ENCODE measurements around the gene WLS.

Gene WLS

GRCh38 chr1:68232289-68233148, at the start of gene WLS:
TSS of gene WLS (minus strand) at chr1:68232523. CDS start at chr1:68232299, 224 bp downstream.
- no peak for TF ChIP-seq GATA3 (IDR thresholded peaks at IDR 0.05; ENCODE audit: low read depth, low read length)
- TF ChIP-seq GATA2 (IDR thresholded peaks at IDR 0.05; ENCODE audit: low read depth, low read length): no peak

GRCh38 chr1:68280286-68280685, 48.0 kb upstream of the WLS start:
- no peak for TF ChIP-seq GATA2 (IDR thresholded peaks at IDR 0.05; ENCODE audit: low read depth, low read length)
- TF ChIP-seq GATA3 (IDR thresholded peaks at IDR 0.05; ENCODE audit: low read depth, low read length): no peak

GRCh38 chr1:68279846-68280245, 47.5 kb upstream of the WLS start:
- TF ChIP-seq GATA3 (IDR thresholded peaks at IDR 0.05; ENCODE audit: low read depth, low read length): no peak
- TF ChIP-seq GATA2 (IDR thresholded peaks at IDR 0.05; ENCODE audit: low read depth, low read length): no peak

- TF ChIP-seq GATA2 (IDR thresholded peaks at IDR 0.05; ENCODE audit: low read depth, low read length) (no peak), GATA3 (IDR thresholded peaks at IDR 0.05; ENCODE audit: low read depth, low read length) (no peak)
Measured at GRCh38 chr1:68278221-68278620, 45.9 kb upstream of the WLS start.

GRCh38 chr1:68276448-68276847, 44.1 kb upstream of the WLS start:
- TF ChIP-seq GATA2 (IDR thresholded peaks at IDR 0.05; ENCODE audit: low read depth, low read length) (no peak), GATA3 (IDR thresholded peaks at IDR 0.05; ENCODE audit: low read depth, low read length) (no peak)

- TF ChIP-seq GATA3 (IDR thresholded peaks at IDR 0.05; ENCODE audit: low read depth, low read length) (no peak), GATA2 (IDR thresholded peaks at IDR 0.05; ENCODE audit: low read depth, low read length) (no peak)
Measured at GRCh38 chr1:68273530-68273929, 41.2 kb upstream of the WLS start.

GRCh38 chr1:68271596-68271995, 39.3 kb upstream of the WLS start:
- TF ChIP-seq GATA2 (IDR thresholded peaks at IDR 0.05; ENCODE audit: low read depth, low read length) (no peak), GATA3 (IDR thresholded peaks at IDR 0.05; ENCODE audit: low read depth, low read length) (no peak)

- TF ChIP-seq GATA3 (IDR thresholded peaks at IDR 0.05; ENCODE audit: low read depth, low read length): no peak
Measured at GRCh38 chr1:68270951-68271350, 38.6 kb upstream of the WLS start.

- TF ChIP-seq GATA2 (IDR thresholded peaks at IDR 0.05; ENCODE audit: low read depth, low read length) (no peak), GATA3 (IDR thresholded peaks at IDR 0.05; ENCODE audit: low read depth, low read length) (no peak)
Measured at GRCh38 chr1:68269637-68270430, 37.5 kb upstream of the WLS start.

GRCh38 chr1:68268896-68269483, 36.7 kb upstream of the WLS start:
- TF ChIP-seq GATA2 (IDR thresholded peaks at IDR 0.05; ENCODE audit: low read depth, low read length) (no peak), GATA3 (IDR thresholded peaks at IDR 0.05; ENCODE audit: low read depth, low read length) (no peak)

- TF ChIP-seq GATA2 (IDR thresholded peaks at IDR 0.05; ENCODE audit: low read depth, low read length) (no peak), GATA3 (IDR thresholded peaks at IDR 0.05; ENCODE audit: low read depth, low read length) (no peak)
Measured at GRCh38 chr1:68255301-68255700, 23.0 kb upstream of the WLS start.

- no peak for TF ChIP-seq GATA2 (IDR thresholded peaks at IDR 0.05; ENCODE audit: low read depth, low read length)
- no peak for TF ChIP-seq GATA3 (IDR thresholded peaks at IDR 0.05; ENCODE audit: low read depth, low read length)
Measured at GRCh38 chr1:68254667-68255226, 22.4 kb upstream of the WLS start.

GRCh38 chr1:68237040-68237439, 4.7 kb upstream of the WLS start:
- TF ChIP-seq GATA3 (IDR thresholded peaks at IDR 0.05; ENCODE audit: low read depth, low read length) (no peak), GATA2 (IDR thresholded peaks at IDR 0.05; ENCODE audit: low read depth, low read length) (no peak)

- TF ChIP-seq GATA3 (IDR thresholded peaks at IDR 0.05; ENCODE audit: low read depth, low read length) (no peak), GATA2 (IDR thresholded peaks at IDR 0.05; ENCODE audit: low read depth, low read length) (no peak)
Measured at GRCh38 chr1:68234094-68234493, 1.8 kb upstream of the WLS start.
